Cardiac muscle cell (in vitro differentiated cells and primary cell): ENCODE data around the gene DEDD2. TPM values are rescaled to one million over a fixed set of nuclear protein-coding genes. Genes with fewer than 3 reads are reported as not detected.
A peak's percentile ranks its signal among the peaks of the same experiment; 100 is the strongest.

Experiments
- DNase-seq, 2 donors: peaks; one replicate each; pipeline versions ENCODE4 v3.0.0 to v3.0.0-alpha.2; 2010 to 2017; ENCODE audit warnings: low read depth in 1 of 2, low spot score in 1 of 2
- H3K27ac ChIP-seq: fragments of 200-600 bp; sonication (generic); 2 replicates; pipeline ENCODE4 v1.5.1; 2016
- H3K27me3 ChIP-seq: fragments of 200-600 bp; sonication (generic); 2 replicates; pipeline ENCODE4 v1.6.0; 2016; ENCODE audit warnings: control low read depth
- H3K36me3 ChIP-seq: fragments of 200-600 bp; sonication (generic); 2 replicates; pipeline ENCODE4 v1.5.1; 2016; ENCODE audit warnings: control low read depth
- H3K4me1 ChIP-seq: fragments of 200-600 bp; sonication (generic); 2 replicates; pipeline ENCODE4 v1.8.1; 2017; ENCODE audit warnings: low read depth, mild to moderate bottlenecking, mixed run types
- H3K4me3 ChIP-seq: fragments of 200-600 bp; sonication (generic); 2 replicates; pipeline ENCODE4 v1.5.1; 2016; ENCODE audit warnings: mild to moderate bottlenecking
- H3K9me3 ChIP-seq: fragments of 200-600 bp; sonication (generic); 2 replicates; pipeline ENCODE4 v1.5.1; 2017; ENCODE audit warnings: low read depth, mild to moderate bottlenecking, control low read depth
- CTCF ChIP-seq: IDR thresholded peaks from 2 replicates; pipeline ENCODE4 v1.5.1; 2012; ENCODE audit warnings: low read depth, mild to moderate bottlenecking, low read length
- polyA plus RNA-seq: library from polyadenylated mRNA; unstranded; fragments of >200 nt; fragmentation: Nextera tagmentation; extraction: Ambion mirVana; gene quantifications from 2 replicates; pipeline ENCODE4 v1.2.1, GENCODE V29; 2016
- total RNA-seq: library from RNA; depleted of rRNA; stranded (reverse); fragments of >200 nt; gene quantifications from 2 replicates; pipeline ENCODE4 v1.2.3, GENCODE V29; 2016

The DEDD2 gene
- total and polyA plus RNA-seq, 2 experiments from 2014 or later = 46.0 to 69.7 TPM

DNA sequence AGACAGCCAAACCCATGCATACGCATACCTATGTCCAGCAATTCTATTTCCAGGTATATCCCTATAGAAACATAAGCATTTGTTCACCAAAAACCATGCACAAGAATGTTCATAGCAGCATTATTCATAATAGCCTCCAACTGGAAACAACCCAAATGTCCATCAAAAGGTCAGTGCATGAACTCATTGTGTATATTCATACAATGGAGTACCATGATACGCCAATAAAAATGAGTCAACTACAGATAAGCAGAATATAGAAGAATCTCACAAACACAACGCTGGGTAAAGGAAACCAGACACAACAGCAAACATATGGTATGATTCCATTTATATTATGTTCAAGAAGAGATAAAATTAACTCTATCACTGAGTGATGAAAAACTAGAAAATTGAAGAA, 23.8 kb downstream of the DEDD2 start:
- Histone ChIP-seq H3K27ac (no peak overlapping the region), H3K4me3 (no peak overlapping the region), H3K4me1 (no peaks in the 10 kb centered on the region), H3K9me3 (no peaks in the 10 kb centered on the region), H3K27me3 (peaks cover 21% of the 10 kb centered on the region), H3K36me3 (peaks cover 2% of the 10 kb centered on the region)
- peak in 1 of 2 donors; percentile 81 for DNase-seq
- TF ChIP-seq CTCF = no peak

- DNase-seq = no peak
These were observed 24.2 kb downstream of the DEDD2 start for GRCh38 chr19:42193294-42193693.

DNA sequence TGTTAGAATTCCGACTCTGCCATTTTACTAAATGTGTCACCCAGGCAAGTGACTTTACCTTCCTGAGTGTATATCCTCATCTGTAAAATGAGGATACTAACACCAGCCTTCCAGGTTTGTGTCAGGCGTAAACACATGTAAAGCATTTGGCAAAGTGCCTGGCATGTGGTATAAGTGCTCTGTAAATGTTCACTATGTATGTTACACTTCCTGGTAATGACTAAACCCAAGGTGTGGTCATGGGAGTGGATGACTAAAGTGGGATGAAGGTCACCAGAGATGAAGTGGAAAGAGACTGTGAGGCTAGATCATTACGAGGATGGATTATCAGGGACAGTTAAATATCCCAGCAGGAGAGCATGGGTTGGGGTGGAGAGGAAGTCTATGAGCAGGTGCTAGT, 25.6 kb downstream of the DEDD2 start:
- Histone ChIP-seq H3K9me3 (no peaks in the 10 kb centered on the region), H3K4me1 (no peaks in the 10 kb centered on the region), H3K27me3 (peaks cover 21% of the 10 kb centered on the region), H3K36me3 (no peaks in the 10 kb centered on the region), H3K27ac (no peak overlapping the region), H3K4me3 (no peak overlapping the region)
- DNase-seq = peak in 1 of 2 donors; percentile 45
- TF ChIP-seq CTCF = no peak

More at GRCh38 chr19:42193294-42193693, 24.2 kb downstream of the DEDD2 start:
- Histone ChIP-seq H3K36me3 (no peaks in the 10 kb centered on the region), H3K4me1 (no peaks in the 10 kb centered on the region), H3K27me3 (peaks cover 21% of the 10 kb centered on the region), H3K27ac (no peak overlapping the region), H3K4me3 (no peak overlapping the region), H3K9me3 (no peaks in the 10 kb centered on the region)
- no peak for TF ChIP-seq CTCF

- no peak overlapping the region for H3K27ac ChIP-seq
- H3K27me3 ChIP-seq = peaks cover 21% of the 10 kb centered on the region
- H3K9me3 ChIP-seq = no peaks in the 10 kb centered on the region
- no peak for TF ChIP-seq CTCF
- H3K4me1 ChIP-seq = no peaks in the 10 kb centered on the region
- DNase-seq = no peak
- no peak overlapping the region for H3K4me3 ChIP-seq
- H3K36me3 ChIP-seq = no peaks in the 10 kb centered on the region
These were observed 26.1 kb downstream of the DEDD2 start for GRCh38 chr19:42191330-42191729.

DNA sequence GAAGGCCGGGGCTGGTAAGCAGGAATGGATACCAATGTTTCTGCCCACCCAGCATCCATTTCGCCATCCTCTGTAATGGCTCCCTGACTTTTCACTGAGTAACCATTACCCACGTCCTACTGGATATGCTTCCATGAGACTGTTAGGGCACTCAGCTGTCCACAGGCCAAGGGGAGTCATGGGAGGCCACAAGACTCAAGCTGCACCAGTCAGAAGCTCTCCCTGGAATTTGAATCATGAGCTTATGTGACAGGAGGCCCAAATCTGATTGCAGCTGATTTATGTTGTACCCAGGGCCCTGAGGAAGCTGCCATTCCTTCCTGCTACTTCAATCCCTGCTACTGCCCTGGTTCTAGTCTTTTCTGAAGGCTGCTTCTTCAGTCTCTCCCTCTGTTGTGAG, 28.3 kb downstream of the DEDD2 start:
- H3K27ac ChIP-seq = no peak overlapping the region
- DNase-seq = no peak
- no peak for TF ChIP-seq CTCF
- H3K27me3 ChIP-seq = peaks cover 21% of the 10 kb centered on the region
- H3K36me3 ChIP-seq = no peaks in the 10 kb centered on the region
- H3K4me3 ChIP-seq = no peak overlapping the region
- no peaks in the 10 kb centered on the region for H3K4me1 ChIP-seq
- H3K9me3 ChIP-seq = no peaks in the 10 kb centered on the region

DNA sequence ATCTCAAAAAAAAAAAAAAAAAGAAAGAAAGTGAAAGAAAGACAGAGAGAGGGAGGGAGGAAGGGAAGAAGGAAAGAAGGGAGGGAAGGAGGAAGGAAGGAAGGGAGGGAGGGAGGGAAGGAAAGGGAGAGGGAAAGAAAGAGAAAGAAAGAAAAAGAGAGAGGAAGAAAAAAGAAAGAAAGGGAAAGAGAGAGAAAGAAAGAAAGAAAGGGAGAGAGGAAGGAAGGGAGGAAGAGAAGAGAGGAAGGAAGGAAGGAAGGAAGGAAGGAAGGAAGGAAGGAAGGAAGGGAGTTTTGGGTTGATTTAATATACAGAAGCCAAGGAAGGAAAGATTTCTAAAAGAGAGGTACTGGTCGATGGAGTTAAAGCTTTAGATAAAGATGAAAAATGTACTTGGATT, 28.8 kb downstream of the DEDD2 start:
- no peaks in the 10 kb centered on the region for H3K4me1 ChIP-seq
- no peak overlapping the region for H3K27ac ChIP-seq
- H3K36me3 ChIP-seq = no peaks in the 10 kb centered on the region
- no peak for DNase-seq
- no peak overlapping the region for H3K4me3 ChIP-seq
- H3K9me3 ChIP-seq = no peaks in the 10 kb centered on the region
- TF ChIP-seq CTCF = no peak
- peaks cover 21% of the 10 kb centered on the region for H3K27me3 ChIP-seq
